Activated CD4-positive, alpha-beta T cell treated with anti-CD3 and anti-CD28 coated beads, Interleukin-2, amount 10 ng/mL, durations not matched to agents 7 days and 5 days (primary cell): ENCODE measurements around the gene NDUFS1. TPM values are rescaled to one million over a fixed set of nuclear protein-coding genes. Genes with fewer than 3 reads are reported as not detected.
A peak's percentile ranks its signal among the peaks of the same experiment; 100 is the strongest.
"Not testable (repeated sequence)": the region's sequence is repeated elsewhere in the genome, so short reads cannot be mapped to it uniquely, and the experiment has no call there.

Experiments used
- CTCF ChIA-PET: fragments of 350-600 bp; sonication (Branson Sonifier 250); formaldehyde crosslinking; loops from one replicate; lab custom pipeline; 2021; ENCODE audit warnings: antibody characterized with exemption; lab: Charles Lee
- POLR2A ChIA-PET: fragments of 350-600 bp; sonication (Branson Sonifier 250); formaldehyde crosslinking; loops from one replicate; lab custom pipeline; 2021; ENCODE audit warnings: antibody characterized with exemption; lab: Charles Lee
- DNase-seq: peaks from one replicate; pipeline ENCODE4 v3.0.0-alpha.2; 2020
- H3K27ac Mint-ChIP-seq: one replicate; pipeline ENCODE4 v1.8.0; 2021; ENCODE audit warnings: mild to moderate bottlenecking, moderate library complexity, mixed read lengths
- H3K27me3 Mint-ChIP-seq: one replicate; pipeline ENCODE4 v1.8.0; 2021; ENCODE audit warnings: mixed read lengths
- H3K36me3 Mint-ChIP-seq: one replicate; pipeline ENCODE4 v1.8.0; 2021; ENCODE audit warnings: low read depth, mixed read lengths
- H3K4me1 Mint-ChIP-seq: one replicate; pipeline ENCODE4 v1.8.0; 2021; ENCODE audit warnings: mixed read lengths
- H3K4me3 Mint-ChIP-seq: one replicate; pipeline ENCODE4 v1.8.0; 2021; ENCODE audit warnings: mild to moderate bottlenecking, moderate library complexity, mixed read lengths
- H3K9me3 Mint-ChIP-seq: one replicate; pipeline ENCODE4 v1.8.0; 2021; ENCODE audit warnings: mixed read lengths
- total RNA-seq, 2 experiments: library from RNA; stranded (reverse); gene quantifications; one replicate each; pipeline ENCODE4 v1.2.3, GENCODE V29; 2021

Gene NDUFS1
- total RNA-seq: 10 to 100 TPM; 58.9 to 64.9 TPM

DNA sequence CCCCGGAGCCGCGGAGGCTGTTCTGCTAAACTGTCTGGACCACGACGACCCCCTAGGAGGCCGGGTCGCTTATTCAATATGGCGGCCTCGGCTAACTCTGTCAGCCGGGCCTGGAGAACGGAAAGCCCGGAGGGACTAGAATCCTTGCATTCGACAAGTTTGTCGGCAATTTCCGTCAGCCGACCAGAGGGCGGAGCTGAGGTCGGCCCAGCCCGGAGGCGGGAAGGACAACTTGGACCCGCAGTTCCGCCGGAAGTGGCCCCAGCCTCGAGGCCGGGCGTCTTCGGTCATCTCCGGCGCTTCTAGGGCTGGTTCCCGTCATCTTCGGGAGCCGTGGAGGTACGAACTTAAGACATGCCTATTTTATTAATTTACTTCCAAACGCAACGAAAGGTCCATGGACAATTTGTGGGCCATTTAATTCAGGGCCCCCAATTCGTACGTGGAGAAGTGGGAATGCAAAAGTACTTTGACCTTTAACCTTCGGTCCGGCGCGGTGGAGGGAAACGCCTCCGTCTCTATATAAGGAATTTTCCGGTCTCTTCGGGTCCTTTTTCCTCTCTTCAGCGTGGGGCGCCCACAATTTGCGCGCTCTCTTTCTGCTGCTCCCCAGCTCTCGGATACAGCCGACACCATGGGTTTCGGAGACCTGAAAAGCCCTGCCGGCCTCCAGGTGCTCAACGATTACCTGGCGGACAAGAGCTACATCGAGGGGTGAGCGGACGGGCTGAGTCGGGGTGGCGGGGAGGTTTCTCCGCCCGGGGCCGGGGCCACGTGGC, at the start of gene NDUFS1, which contains the start of gene EEF1B2:
TSS of gene NDUFS1 (minus strand) at position 99 of the 779 bp plus-strand sequence. CDS start 5,766 bp downstream, outside the sequence.
TSS of gene EEF1B2 (plus strand) at position 550 of the 779 bp plus-strand sequence. CDS start at position 635, 85 bp downstream.
- DNase-seq: peak; percentile 98
- Mint-ChIP-seq H3K27me3 (no peaks in the 10 kb centered on the region), H3K4me1 (peaks cover 51% of the 10 kb centered on the region), H3K4me3 (peak within 1 kb of the TSS; percentile 98), H3K27ac (peak within 1 kb of the TSS; percentile 98), H3K9me3 (peaks cover 2% of the 10 kb centered on the region), H3K36me3 (peaks cover 49% of the 10 kb centered on the region)
- ChIA-PET CTCF (no interaction called here), POLR2A (no interaction called here)

DNA sequence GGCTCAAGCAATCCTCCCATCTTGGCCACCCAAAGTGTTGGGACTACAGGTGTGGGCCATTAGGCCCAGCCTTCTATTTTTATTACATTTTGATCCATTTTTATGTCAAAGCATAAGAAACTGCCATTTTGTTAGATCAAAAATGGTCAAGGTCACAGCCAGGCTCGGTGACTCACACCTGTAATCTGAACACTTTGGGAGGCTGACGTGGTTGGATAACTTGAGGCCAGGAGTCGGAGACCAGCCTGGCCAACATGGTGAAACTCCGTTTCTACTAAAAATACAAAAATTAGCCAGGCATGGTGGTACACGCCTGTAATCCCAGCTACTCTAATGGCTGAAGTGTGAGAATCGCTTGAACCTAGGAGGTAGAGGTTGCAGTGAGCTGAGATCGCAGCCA, 49.7 kb upstream of the NDUFS1 start:
- no peak overlapping the region for H3K4me3 Mint-ChIP-seq

DNA sequence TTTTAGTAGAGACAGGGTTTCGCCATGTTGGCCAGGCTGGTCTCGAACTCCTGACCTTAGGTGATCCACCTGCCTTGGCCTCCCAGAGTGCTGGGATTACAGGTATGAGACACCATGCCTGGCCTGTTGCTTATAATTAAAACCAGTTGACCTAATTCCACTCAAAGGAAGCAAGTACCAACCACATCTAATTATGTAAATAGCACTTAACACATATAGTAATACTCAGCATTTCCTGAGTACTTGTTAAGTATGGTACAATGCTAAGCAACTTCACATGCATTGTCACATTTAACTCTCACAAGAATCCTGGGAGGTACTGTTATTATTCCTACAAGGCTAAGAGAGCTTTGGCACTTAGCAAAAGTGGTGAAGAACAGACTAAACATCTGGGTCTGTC, 48.1 kb upstream of the NDUFS1 start:
- CTCF ChIA-PET, H3K27ac Mint-ChIP-seq, H3K36me3 Mint-ChIP-seq, DNase-seq, H3K4me3 Mint-ChIP-seq, H3K9me3 Mint-ChIP-seq, H3K27me3 Mint-ChIP-seq: not testable (repeated sequence)
- POLR2A ChIA-PET: interaction anchor here (0.7 kb wide), 1 partner anchor 561 kb away, joined by 7 read pairs; no protein-coding TSS in a partner anchor
- H3K4me1 Mint-ChIP-seq: peaks cover 11% of the 10 kb centered on the region

More for the DNA sequence above, 49.7 kb upstream of the NDUFS1 start:
- ChIA-PET POLR2A (no interaction called here), CTCF (no interaction called here)
- DNase-seq: no peak
- Mint-ChIP-seq H3K4me1 (peaks cover 14% of the 10 kb centered on the region), H3K27me3 (peaks cover 6% of the 10 kb centered on the region), H3K36me3 (no peaks in the 10 kb centered on the region), H3K27ac (no peak overlapping the region), H3K9me3 (no peaks in the 10 kb centered on the region)

DNA sequence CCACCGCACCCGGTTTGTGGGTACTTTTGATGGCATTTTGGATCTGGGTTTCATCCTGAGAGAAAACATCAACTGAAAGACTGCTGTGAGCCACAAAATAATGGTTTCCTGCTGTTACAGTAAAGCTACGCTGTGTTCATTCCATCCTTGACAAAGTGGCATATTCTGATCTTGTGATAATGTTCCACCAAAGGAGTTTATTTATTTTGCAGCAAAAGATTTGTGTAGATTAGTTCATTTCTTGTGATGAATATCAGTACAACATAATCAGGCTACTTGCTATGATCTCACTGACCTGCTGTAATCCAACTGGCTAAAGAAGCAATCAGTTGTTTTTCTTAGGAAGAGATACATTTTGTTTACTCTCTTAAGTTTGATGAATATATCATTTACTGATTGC, 45.5 kb upstream of the NDUFS1 start:
- Mint-ChIP-seq H3K9me3 (no peaks in the 10 kb centered on the region), H3K27ac (no peak overlapping the region), H3K4me1 (peaks cover 11% of the 10 kb centered on the region), H3K36me3 (no peaks in the 10 kb centered on the region), H3K27me3 (peaks cover 5% of the 10 kb centered on the region), H3K4me3 (no peak overlapping the region)
- ChIA-PET CTCF (no interaction called here), POLR2A (no interaction called here)
- DNase-seq: no peak

DNA sequence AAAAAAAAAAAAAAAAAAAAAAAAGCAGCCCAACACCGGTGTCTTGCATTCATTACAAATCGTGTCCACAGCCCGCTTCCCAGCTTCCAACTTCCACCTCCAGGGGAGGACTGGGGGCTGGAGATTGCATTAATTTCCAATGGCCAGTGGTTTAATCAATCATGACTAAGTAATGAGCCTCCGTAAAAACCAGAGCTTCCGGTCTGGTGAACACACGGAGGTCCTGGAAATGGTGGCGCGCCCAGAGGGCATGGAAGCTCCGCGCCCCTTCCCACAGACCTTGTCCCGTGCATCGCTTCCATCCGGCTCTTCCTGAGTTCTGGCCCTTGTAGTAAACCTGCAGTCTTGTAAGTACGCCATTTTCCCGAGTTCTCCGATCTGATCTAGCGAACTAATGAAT, 44.1 kb upstream of the NDUFS1 start:
- no peaks in the 10 kb centered on the region for H3K9me3 Mint-ChIP-seq

DNA sequence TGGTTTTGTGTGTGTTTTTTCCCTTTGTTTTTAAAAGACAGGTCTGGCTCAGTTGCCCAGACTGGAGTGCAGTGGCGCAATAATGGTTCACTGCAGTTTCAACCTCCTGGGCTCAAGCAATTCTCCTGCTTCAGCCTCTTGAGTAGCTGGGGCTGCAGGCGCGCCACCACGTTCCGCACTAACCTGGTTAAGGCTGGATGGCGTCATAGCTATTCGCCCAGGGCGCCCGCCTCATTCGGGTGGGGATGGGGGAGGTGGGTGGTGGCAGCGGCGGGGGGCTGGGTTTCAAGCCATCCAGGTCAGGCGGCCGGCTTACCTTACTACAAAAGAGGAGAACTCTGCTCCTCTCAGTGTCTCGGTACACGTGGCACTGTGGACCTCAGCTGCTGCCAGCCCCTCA, 43.2 kb upstream of the NDUFS1 start:
- Mint-ChIP-seq H3K27me3 (peaks cover 5% of the 10 kb centered on the region), H3K4me1 (peaks cover 11% of the 10 kb centered on the region), H3K4me3 (no peak overlapping the region), H3K36me3 (no peaks in the 10 kb centered on the region), H3K27ac (no peak overlapping the region), H3K9me3 (no peaks in the 10 kb centered on the region)
- no peak for DNase-seq
- ChIA-PET POLR2A (no interaction called here), CTCF (interaction anchor here (1.1 kb wide), 1 partner anchor 16 kb away, joined by 5 read pairs; no protein-coding TSS in a partner anchor)

More for the DNA sequence above, 44.1 kb upstream of the NDUFS1 start:
- H3K4me3 Mint-ChIP-seq: no peak overlapping the region
- DNase-seq: no peak
- no peaks in the 10 kb centered on the region for H3K36me3 Mint-ChIP-seq
- H3K27me3 Mint-ChIP-seq: peaks cover 5% of the 10 kb centered on the region
- ChIA-PET POLR2A (no interaction called here), CTCF (interaction anchor here (0.6 to 1.0 kb wide), 2 partner anchors 9 to 120 kb away, joined by 3 to 6 read pairs; a partner anchor contains a TSS)
- H3K27ac Mint-ChIP-seq: no peak overlapping the region
- H3K4me1 Mint-ChIP-seq: peaks cover 11% of the 10 kb centered on the region

DNA sequence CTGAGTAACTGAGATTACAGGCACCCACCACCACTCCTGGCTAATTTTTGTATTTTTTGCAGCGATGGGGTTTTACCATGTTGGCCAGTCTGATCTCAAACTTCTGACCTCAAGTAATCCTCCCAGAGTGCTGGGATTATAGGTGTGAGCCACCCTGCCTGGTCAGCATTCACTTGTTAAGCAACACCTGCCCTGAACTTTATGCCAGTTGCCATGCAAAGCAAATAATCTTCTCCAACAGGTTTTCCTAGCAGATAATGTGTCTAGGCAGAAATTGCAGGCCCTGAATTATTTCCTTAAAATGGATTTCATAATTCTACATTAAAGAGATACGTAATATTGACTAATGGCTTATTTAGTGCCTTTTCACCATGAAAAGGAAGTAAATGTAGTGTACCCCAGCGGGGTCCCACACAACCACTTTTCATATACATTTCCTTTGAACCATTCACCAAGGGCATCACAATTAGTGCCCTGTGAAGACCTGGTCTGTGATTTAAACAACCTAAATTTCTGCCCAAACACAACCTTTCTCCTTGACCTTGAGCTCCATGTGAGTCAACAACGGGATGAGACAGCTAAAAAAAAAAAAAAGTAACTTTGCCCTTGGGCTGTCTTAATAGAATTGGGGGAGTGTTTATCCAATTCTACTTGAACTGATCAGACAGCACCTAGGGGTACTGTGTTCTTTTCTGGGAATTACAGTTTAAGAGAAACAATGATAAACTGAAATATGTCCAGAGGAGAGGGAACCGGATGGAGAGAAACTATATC, 42.0 kb upstream of the NDUFS1 start:
- no peak overlapping the region for H3K4me3 Mint-ChIP-seq
- H3K36me3 Mint-ChIP-seq: no peaks in the 10 kb centered on the region
- H3K9me3 Mint-ChIP-seq: no peaks in the 10 kb centered on the region
- H3K27ac Mint-ChIP-seq: no peak overlapping the region
- ChIA-PET POLR2A (no interaction called here), CTCF (no interaction called here)
- peaks cover 5% of the 10 kb centered on the region for H3K27me3 Mint-ChIP-seq
- no peak for DNase-seq
- peaks cover 8% of the 10 kb centered on the region for H3K4me1 Mint-ChIP-seq

DNA sequence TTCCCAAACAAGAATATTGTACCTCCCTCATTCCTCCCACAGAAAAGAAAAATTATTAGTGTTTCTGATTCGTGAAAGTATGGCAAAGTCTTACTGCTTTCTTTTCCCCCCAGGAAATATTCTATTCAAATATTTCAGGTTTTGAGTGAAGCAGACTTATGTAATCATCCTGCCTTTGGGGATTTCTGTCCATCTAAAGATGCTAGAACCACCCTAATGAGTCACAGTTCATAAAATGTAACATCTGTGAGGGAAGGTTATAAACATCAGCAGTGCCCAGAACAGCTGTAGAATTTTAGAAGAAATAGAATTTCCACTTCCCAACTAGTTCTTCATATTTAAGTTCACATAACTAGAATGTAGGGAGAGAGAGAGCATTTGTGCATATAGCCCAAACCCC, 39.4 kb upstream of the NDUFS1 start:
- Mint-ChIP-seq H3K4me1 (no peaks in the 10 kb centered on the region), H3K27me3 (peaks cover 2% of the 10 kb centered on the region), H3K9me3 (no peaks in the 10 kb centered on the region), H3K36me3 (no peaks in the 10 kb centered on the region), H3K27ac (no peak overlapping the region), H3K4me3 (no peak overlapping the region)
- ChIA-PET CTCF (interaction anchor here (0.7 kb wide), 1 partner anchor 41 kb away, joined by 3 read pairs; no protein-coding TSS in a partner anchor), POLR2A (no interaction called here)
- DNase-seq: no peak

DNA sequence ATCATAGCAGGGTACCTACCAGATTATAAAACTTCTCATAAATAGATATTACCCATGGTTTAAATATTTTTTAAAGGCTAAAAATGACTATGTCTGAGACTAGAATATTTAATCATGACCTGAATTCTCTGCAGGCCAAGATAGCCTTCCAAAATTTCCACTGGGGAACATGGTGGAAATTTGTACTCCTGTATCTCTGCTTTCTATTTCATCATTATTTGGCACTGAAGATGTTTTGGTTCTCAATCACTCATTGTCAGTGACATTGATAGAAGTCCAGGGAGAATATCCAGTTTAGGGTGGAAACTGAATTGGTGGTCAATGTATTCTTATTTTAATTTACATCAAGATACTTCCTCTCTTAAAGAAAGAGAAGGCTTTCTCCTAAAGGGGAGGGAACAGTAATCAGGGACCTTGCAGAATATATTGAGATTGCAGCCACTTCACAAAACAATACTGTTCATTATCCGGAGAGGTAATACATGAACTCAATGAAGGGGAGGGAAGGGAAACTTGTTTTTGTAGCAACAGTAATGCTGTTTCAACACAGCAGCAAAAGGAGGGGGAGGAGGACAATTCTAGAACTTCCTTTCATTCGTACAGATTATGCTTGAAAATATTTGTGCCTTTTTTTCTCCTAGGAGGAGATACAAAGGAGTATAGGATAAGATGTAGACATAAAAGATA, 34.6 kb upstream of the NDUFS1 start:
- POLR2A ChIA-PET: no interaction called here

DNA sequence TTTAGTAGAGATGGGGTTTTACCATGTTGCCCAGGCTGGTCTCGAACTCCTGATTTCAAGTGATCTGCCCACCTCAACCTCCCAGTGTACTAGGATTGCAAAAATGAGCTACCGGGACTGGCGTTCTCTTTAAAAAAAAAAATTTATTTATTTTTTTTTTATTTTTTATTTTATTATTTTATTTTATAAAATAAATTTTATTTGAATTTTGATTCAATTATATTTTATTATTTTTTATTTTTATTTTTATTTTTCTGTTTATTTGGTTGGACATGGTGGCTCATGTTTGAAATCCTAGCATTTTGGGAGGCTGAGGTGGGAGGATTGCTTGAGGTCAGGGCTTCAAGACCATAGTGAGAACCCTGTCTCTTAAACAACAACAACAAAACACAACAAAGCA, 32.9 kb upstream of the NDUFS1 start:
- ChIA-PET POLR2A (no interaction called here), CTCF (no interaction called here)
- Mint-ChIP-seq H3K27ac (no peak overlapping the region), H3K4me1 (no peaks in the 10 kb centered on the region), H3K4me3 (no peak overlapping the region), H3K27me3 (peaks cover 15% of the 10 kb centered on the region), H3K9me3 (no peaks in the 10 kb centered on the region), H3K36me3 (no peaks in the 10 kb centered on the region)
- no peak for DNase-seq

More for the DNA sequence above, 34.6 kb upstream of the NDUFS1 start:
- no peak for DNase-seq
- H3K4me3 Mint-ChIP-seq: no peak overlapping the region
- H3K9me3 Mint-ChIP-seq: no peaks in the 10 kb centered on the region
- H3K36me3 Mint-ChIP-seq: no peaks in the 10 kb centered on the region
- H3K27me3 Mint-ChIP-seq: peaks cover 12% of the 10 kb centered on the region
- no peaks in the 10 kb centered on the region for H3K4me1 Mint-ChIP-seq
- CTCF ChIA-PET: no interaction called here
- H3K27ac Mint-ChIP-seq: no peak overlapping the region

DNA sequence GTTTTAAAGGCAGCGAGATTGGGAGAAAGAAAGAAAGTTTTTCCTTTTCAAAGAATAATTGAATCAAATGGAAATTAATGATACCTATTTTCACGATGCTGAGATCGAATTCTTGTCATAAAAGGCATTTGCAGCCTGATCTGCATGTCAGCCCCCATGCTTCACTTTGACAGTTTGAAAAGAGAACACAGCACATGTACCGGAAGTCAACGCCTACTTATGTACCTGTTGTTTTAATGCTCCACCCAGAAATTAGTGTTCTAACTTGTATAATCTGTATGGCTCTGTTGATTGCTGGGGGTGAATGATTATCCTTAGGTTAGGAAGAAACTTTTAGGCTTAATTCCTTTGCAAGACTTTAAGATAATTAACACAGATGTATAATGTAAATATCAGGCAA, 31.4 kb upstream of the NDUFS1 start:
- no peak for DNase-seq
- H3K27me3 Mint-ChIP-seq: peaks cover 15% of the 10 kb centered on the region
- H3K9me3 Mint-ChIP-seq: no peaks in the 10 kb centered on the region
- H3K4me1 Mint-ChIP-seq: no peaks in the 10 kb centered on the region
- H3K36me3 Mint-ChIP-seq: no peaks in the 10 kb centered on the region
- ChIA-PET POLR2A (no interaction called here), CTCF (no interaction called here)
- no peak overlapping the region for H3K27ac Mint-ChIP-seq
- no peak overlapping the region for H3K4me3 Mint-ChIP-seq

DNA sequence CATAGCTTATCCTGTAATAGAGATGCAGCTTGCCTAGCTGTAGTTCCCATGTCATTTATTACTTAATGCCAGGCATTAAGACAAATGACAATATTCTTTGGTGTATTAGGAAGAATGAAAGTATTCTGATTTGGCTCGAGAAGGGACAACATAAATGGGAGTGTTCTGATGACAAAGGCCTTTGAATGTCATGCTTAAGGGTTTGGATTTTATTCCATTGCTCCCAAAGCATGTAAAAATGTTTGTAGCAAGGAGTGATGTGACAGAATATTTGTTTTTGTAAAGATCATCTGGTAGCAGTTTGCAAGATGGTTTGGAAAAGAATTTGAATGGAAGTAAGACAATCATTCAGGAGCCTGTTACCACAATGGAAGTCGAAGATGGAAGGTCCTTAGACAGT, 30.9 kb upstream of the NDUFS1 start:
- H3K27me3 Mint-ChIP-seq: peaks cover 15% of the 10 kb centered on the region
- no peak overlapping the region for H3K4me3 Mint-ChIP-seq
- H3K4me1 Mint-ChIP-seq: no peaks in the 10 kb centered on the region
- ChIA-PET POLR2A (no interaction called here), CTCF (interaction anchor here (1.0 kb wide), 1 partner anchor 65 kb away, joined by 3 read pairs; no protein-coding TSS in a partner anchor)
- H3K36me3 Mint-ChIP-seq: no peaks in the 10 kb centered on the region
- H3K27ac Mint-ChIP-seq: no peak overlapping the region
- no peak for DNase-seq
- no peaks in the 10 kb centered on the region for H3K9me3 Mint-ChIP-seq
